HepG2 (cell line): ENCODE data around the gene CES2. TPM values are rescaled to one million over a fixed set of nuclear protein-coding genes. Genes with fewer than 3 reads are reported as not detected.

Source experiments
- GABPA ChIP-seq, 2 experiments: IDR thresholded peaks; 2 replicates each; pipeline ENCODE4 v1.6.1; 2011 to 2016; ENCODE audit warnings: low read depth in 2 of 2, low read length in 1 of 2, missing biosample characterization in 1 of 2, missing genetic modification characterization in 1 of 2
- HCFC1 ChIP-seq: fragments of 150-350 bp; IDR thresholded peaks from 2 replicates; pipeline ENCODE4 v1.6.1; 2014; ENCODE audit warnings: low read depth, low read length
- HNF4G ChIP-seq, 2 experiments: sonication (generic) in 1 of 2; formaldehyde crosslinking in 1 of 2; IDR thresholded peaks; 2 replicates each; pipeline versions ENCODE4 v1.4.0 to v1.6.1; 2011 to 2020; ENCODE audit warnings: borderline replicate concordance in 2 of 2, low read depth in 2 of 2, mild to moderate bottlenecking in 2 of 2, low read length in 1 of 2, missing genetic modification reagents in 1 of 2, moderate library complexity in 1 of 2
- HOXA9 ChIP-seq: sonication (generic); formaldehyde crosslinking; IDR thresholded peaks from 2 replicates; pipeline ENCODE4 v1.8.1; 2022; ENCODE audit warnings: missing genetic modification reagents, mild to moderate bottlenecking, moderate library complexity, borderline replicate concordance
- IKZF1 ChIP-seq: fragments of 450-650 bp; IDR thresholded peaks from 2 replicates; pipeline ENCODE4 v1.7.1; 2016
- MAFK ChIP-seq, 2 experiments: IDR thresholded peaks in 1 of 2; conservative IDR thresholded peaks in 1 of 2; 2 replicates each; pipeline ENCODE4 v1.6.1; 2011; ENCODE audit warnings: improper control_type of control experiment in 2 of 2, low read length in 2 of 2
- MYC ChIP-seq: sonication (generic); formaldehyde crosslinking; IDR thresholded peaks from 2 replicates; pipeline ENCODE4 v1.9.0; 2021; ENCODE audit warnings: missing genetic modification reagents, borderline replicate concordance
- RXRA ChIP-seq: sonication (generic); formaldehyde crosslinking; IDR thresholded peaks from 2 replicates; pipeline ENCODE4 v1.5.1; 2020; ENCODE audit warnings: missing genetic modification reagents
- ZBTB2 ChIP-seq: sonication (generic); formaldehyde crosslinking; IDR thresholded peaks from 2 replicates; pipeline ENCODE4 v1.8.0; 2022; ENCODE audit warnings: low read depth, missing genetic modification reagents
- ZFP36L2 ChIP-seq: sonication (generic); formaldehyde crosslinking; IDR thresholded peaks from 2 replicates; pipeline ENCODE4 v1.4.0; 2020; ENCODE audit warnings: missing genetic modification reagents
- ZNF180 ChIP-seq: sonication (generic); formaldehyde crosslinking; IDR thresholded peaks from 2 replicates; pipeline ENCODE4 v1.4.0; 2020; ENCODE audit warnings: low read depth, missing genetic modification reagents, borderline replicate concordance
- ZNF205 ChIP-seq: IDR thresholded peaks from 2 replicates; pipeline ENCODE4 v1.6.1; 2018; ENCODE audit warnings: missing biosample characterization, missing genetic modification reagents
- ZNF274 ChIP-seq: sonication (generic); formaldehyde crosslinking; IDR thresholded peaks from 2 replicates; pipeline ENCODE4 v1.5.1; 2020; ENCODE audit warnings: mild to moderate bottlenecking, missing genetic modification reagents
- ZSCAN29 ChIP-seq: sonication (generic); formaldehyde crosslinking; conservative IDR thresholded peaks from 2 replicates; pipeline ENCODE4 v1.4.0; 2020; ENCODE audit warnings: mild to moderate bottlenecking, missing genetic modification reagents
- polyA plus RNA-seq, 8 experiments: library from polyadenylated mRNA; depleted of rRNA in 3 of 8; stranded (reverse) in 7 of 8; unstranded in 1 of 8; fragments of >200 nt; fragmentation: Illumina TruSeq in 4 of 8; extraction: Trizol in 4 of 8; gene quantifications; 2 replicates each; pipeline versions ENCODE4 v1.2.1 to v1.2.3, GENCODE V29; 2011 to 2016; ENCODE audit warnings: low read depth in 4 of 8, missing spikeins in 1 of 8, mixed read lengths in 1 of 8; ENCODE audit not compliant: insufficient read depth in 1 of 8
- total RNA-seq, 5 experiments: library from RNA; depleted of rRNA; stranded (reverse); fragments of >200 nt; fragmentation: Illumina TruSeq; extraction: Trizol; gene quantifications; 2 replicates each; pipeline ENCODE4 v1.2.3, GENCODE V29; 2016; ENCODE audit warnings: low read depth in 1 of 5
- TF ChIP-seq, protein P1 (sequence below): sonication (generic); formaldehyde crosslinking; conservative IDR thresholded peaks from 2 replicates; pipeline ENCODE4 v1.4.0; 2020; ENCODE audit warnings: missing genetic modification reagents
- TF ChIP-seq, protein P2 (sequence below): sonication (generic); formaldehyde crosslinking; IDR thresholded peaks from 2 replicates; pipeline ENCODE4 v1.4.0; 2020; ENCODE audit warnings: mild to moderate bottlenecking, missing genetic modification reagents
- TF ChIP-seq, protein P3 (sequence below): sonication (generic); formaldehyde crosslinking; IDR thresholded peaks from 2 replicates; pipeline ENCODE4 v1.4.0; 2020; ENCODE audit warnings: missing genetic modification reagents, borderline replicate concordance
- TF ChIP-seq, protein P4 (sequence below): sonication (generic); formaldehyde crosslinking; IDR thresholded peaks from 2 replicates; pipeline ENCODE4 v1.8.1; 2023; ENCODE audit warnings: missing genetic modification reagents, inconsistent platforms, borderline replicate concordance
- TF ChIP-seq, protein P5 (sequence below): sonication (generic); formaldehyde crosslinking; IDR thresholded peaks from 2 replicates; pipeline ENCODE4 v1.4.0; 2020; ENCODE audit warnings: mild to moderate bottlenecking, missing genetic modification reagents, borderline replicate concordance

CES2 gene
- total and polyA plus RNA-seq, 2 of the 13 experiments (the other 11 are each of a cell fraction or from before 2014, with no cell fraction given), result 50.6 to 63.8 TPM

DNA sequence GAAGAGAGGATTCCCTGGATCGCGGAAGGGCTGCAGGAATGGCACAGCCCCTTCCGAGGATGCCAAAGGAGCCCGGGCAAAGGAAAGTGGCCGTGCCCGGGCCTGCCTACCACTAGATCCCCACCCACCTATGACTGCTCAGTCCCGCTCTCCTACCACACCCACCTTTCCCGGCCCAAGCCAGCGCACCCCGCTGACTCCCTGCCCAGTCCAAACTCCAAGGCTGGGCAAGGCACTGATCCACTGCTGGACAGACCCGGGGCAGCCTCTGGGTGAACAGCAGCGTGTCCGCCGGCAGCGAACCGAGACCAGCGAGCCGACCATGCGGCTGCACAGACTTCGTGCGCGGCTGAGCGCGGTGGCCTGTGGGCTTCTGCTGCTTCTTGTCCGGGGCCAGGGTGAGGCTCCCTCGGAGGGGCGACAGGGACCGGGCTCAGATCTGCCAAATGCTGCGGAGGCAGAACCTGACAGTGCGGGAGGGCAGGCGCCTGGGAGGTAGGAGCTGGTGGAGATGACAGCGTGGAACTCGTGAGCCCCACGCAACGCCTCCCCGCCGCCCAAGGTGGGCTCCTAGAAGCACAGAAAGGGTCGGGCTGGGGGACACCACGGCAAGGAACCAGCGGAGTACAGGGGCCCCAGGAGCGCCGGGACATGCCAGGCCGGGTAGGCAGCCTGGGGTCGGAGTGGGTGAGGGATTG lies at the start of gene CES2 (continued):
- TF ChIP-seq, protein P1, sequence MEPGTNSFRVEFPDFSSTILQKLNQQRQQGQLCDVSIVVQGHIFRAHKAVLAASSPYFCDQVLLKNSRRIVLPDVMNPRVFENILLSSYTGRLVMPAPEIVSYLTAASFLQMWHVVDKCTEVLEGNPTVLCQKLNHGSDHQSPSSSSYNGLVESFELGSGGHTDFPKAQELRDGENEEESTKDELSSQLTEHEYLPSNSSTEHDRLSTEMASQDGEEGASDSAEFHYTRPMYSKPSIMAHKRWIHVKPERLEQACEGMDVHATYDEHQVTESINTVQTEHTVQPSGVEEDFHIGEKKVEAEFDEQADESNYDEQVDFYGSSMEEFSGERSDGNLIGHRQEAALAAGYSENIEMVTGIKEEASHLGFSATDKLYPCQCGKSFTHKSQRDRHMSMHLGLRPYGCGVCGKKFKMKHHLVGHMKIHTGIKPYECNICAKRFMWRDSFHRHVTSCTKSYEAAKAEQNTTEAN (CRISPR knock-in tag), result 0 out of 2 replicates have a peak, but pooled peaks have one; percentile 47
- TF ChIP-seq, protein P2, sequence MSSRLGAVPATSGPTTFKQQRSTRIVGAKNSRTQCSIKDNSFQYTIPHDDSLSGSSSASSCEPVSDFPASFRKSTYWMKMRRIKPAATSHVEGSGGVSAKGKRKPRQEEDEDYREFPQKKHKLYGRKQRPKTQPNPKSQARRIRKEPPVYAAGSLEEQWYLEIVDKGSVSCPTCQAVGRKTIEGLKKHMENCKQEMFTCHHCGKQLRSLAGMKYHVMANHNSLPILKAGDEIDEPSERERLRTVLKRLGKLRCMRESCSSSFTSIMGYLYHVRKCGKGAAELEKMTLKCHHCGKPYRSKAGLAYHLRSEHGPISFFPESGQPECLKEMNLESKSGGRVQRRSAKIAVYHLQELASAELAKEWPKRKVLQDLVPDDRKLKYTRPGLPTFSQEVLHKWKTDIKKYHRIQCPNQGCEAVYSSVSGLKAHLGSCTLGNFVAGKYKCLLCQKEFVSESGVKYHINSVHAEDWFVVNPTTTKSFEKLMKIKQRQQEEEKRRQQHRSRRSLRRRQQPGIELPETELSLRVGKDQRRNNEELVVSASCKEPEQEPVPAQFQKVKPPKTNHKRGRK (CRISPR knock-in tag), result peak; percentile 38; the same call in 1 of the 2 replicates
- no peak for TF ChIP-seq GABPA (IDR thresholded peaks at IDR 0.05; ENCODE audit: low read depth, low read length)
- TF ChIP-seq GABPA (CRISPR knock-in tag; IDR thresholded peaks at IDR 0.05; ENCODE audit: low read depth), result peak; percentile 26; the same call in 1 of the 2 replicates
- no peak for TF ChIP-seq MAFK (conservative IDR thresholded peaks at IDR 0.05 in 1 of 2, IDR thresholded peaks at IDR 0.05 in 1 of 2; ENCODE audit: low read length in 2 of 2)
- peak; percentile 75; the same call in 1 of the 2 replicates for TF ChIP-seq HOXA9 (CRISPR knock-in tag)
- no peak for TF ChIP-seq ZNF205
- TF ChIP-seq ZFP36L2 (CRISPR knock-in tag), result 0 out of 2 replicates have a peak, but pooled peaks have one; percentile 34
- TF ChIP-seq, protein P3, sequence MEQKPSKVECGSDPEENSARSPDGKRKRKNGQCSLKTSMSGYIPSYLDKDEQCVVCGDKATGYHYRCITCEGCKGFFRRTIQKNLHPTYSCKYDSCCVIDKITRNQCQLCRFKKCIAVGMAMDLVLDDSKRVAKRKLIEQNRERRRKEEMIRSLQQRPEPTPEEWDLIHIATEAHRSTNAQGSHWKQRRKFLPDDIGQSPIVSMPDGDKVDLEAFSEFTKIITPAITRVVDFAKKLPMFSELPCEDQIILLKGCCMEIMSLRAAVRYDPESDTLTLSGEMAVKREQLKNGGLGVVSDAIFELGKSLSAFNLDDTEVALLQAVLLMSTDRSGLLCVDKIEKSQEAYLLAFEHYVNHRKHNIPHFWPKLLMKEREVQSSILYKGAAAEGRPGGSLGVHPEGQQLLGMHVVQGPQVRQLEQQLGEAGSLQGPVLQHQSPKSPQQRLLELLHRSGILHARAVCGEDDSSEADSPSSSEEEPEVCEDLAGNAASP (CRISPR knock-in tag), result peak; percentile 63
- no peak for TF ChIP-seq IKZF1
- TF ChIP-seq ZSCAN29 (CRISPR knock-in tag), result no peak
- TF ChIP-seq ZBTB2, result peak; percentile 57
- peak; percentile 96; the same call in 1 of the 2 replicates for TF ChIP-seq ZNF274 (CRISPR knock-in tag)
- TF ChIP-seq HCFC1, result no peak
- TF ChIP-seq, protein P4, sequence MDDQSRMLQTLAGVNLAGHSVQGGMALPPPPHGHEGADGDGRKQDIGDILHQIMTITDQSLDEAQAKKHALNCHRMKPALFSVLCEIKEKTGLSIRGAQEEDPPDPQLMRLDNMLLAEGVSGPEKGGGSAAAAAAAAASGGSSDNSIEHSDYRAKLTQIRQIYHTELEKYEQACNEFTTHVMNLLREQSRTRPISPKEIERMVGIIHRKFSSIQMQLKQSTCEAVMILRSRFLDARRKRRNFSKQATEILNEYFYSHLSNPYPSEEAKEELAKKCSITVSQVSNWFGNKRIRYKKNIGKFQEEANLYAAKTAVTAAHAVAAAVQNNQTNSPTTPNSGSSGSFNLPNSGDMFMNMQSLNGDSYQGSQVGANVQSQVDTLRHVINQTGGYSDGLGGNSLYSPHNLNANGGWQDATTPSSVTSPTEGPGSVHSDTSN (CRISPR knock-in tag), result no peak
- TF ChIP-seq MYC (CRISPR knock-in tag), result peak; percentile 92
- peak; percentile 68; the same call in 1 of the 2 replicates for TF ChIP-seq RXRA (CRISPR knock-in tag)
- TF ChIP-seq, protein P5, sequence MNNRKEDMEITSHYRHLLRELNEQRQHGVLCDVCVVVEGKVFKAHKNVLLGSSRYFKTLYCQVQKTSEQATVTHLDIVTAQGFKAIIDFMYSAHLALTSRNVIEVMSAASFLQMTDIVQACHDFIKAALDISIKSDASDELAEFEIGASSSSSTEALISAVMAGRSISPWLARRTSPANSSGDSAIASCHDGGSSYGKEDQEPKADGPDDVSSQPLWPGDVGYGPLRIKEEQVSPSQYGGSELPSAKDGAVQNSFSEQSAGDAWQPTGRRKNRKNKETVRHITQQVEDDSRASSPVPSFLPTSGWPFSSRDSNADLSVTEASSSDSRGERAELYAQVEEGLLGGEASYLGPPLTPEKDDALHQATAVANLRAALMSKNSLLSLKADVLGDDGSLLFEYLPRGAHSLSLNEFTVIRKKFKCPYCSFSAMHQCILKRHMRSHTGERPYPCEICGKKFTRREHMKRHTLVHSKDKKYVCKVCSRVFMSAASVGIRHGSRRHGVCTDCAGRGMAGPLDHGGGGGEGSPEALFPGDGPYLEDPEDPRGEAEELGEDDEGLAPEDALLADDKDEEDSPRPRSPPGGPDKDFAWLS, result no peak
- peak; percentile 84 for TF ChIP-seq HNF4G (IDR thresholded peaks at IDR 0.05; ENCODE audit: borderline replicate concordance, low read depth, low read length)
- peak; percentile 94 for TF ChIP-seq HNF4G (CRISPR knock-in tag; IDR thresholded peaks at IDR 0.05; ENCODE audit: borderline replicate concordance, low read depth)
- TF ChIP-seq ZNF180, result no peak
